ENCODE data around the gene RAB11FIP3.
A peak's percentile ranks its signal among the peaks of the same experiment; 100 is the strongest.

RAB11FIP3 gene

GRCh38 chr16:525123-525519, 99.7 kb downstream of the RAB11FIP3 start:
- no peak for ATAC-seq (ENCODE audit: low read depth)
- no peak for DNase-seq (ENCODE audit: low spot score in 2 of 2)
- H3K9me3 Mint-ChIP-seq = no peaks in the 10 kb centered on the region
- H3K4me3 Mint-ChIP-seq = peak overlapping the region; percentile 53
- no peaks in the 10 kb centered on the region for H3K27me3 Mint-ChIP-seq
- H3K36me3 Mint-ChIP-seq = no peaks in the 10 kb centered on the region
- peak overlapping the region; percentile 75 for H3K27ac Mint-ChIP-seq
- peaks cover 25% of the 10 kb centered on the region for H3K4me1 Mint-ChIP-seq

GRCh38 chr16:525520-526180, 100.2 kb downstream of the RAB11FIP3 start:
- H3K4me3 Mint-ChIP-seq = peak overlapping the region; percentile 53
- H3K27me3 Mint-ChIP-seq = no peaks in the 10 kb centered on the region
- peak overlapping the region; percentile 75 for H3K27ac Mint-ChIP-seq
- peaks cover 25% of the 10 kb centered on the region for H3K4me1 Mint-ChIP-seq
- no peaks in the 10 kb centered on the region for H3K9me3 Mint-ChIP-seq
- DNase-seq (ENCODE audit: low spot score in 2 of 2) (no peak), ATAC-seq (ENCODE audit: low read depth) (no peak)
- no peaks in the 10 kb centered on the region for H3K36me3 Mint-ChIP-seq

DNA sequence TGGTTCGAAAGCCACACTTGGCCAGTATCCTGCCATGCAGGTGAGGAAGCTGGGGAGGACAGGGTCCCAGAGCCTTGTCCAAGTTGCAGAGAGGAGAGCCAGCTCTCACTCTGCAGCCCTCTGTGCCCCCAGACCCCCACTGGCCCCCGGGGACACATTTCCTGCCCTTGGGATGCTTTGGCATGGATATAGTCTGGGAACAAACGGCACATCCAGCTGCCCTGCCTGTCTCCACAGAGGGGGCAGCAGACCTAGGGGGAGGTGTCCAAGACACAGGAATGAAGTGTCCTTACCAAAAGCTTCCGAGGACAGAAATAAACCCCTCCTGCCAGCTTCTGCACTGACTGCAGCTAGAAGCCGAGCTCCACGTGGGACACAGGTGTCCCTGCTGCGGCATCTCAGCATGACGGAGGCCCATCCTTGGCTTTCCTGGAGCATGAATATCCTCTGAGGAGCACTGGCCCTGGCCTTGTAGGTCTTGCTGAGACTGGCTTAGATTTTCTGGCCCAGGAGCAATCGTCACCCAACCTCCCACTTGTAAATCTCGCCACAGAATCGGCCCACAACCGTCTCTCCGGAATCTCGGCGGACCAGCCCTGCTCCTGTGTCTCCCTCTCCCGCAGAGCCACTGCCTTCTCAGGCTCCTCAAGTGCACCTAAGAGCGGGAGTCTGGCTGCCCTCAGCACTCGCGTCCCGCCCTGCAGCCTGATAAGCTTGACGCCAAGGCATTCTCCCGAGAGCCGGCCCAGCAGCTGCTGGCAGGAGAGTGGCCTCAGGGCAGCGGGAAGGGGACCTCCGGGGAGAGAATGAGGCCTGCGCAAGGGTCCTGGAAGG, 100.9 kb downstream of the RAB11FIP3 start:
- no peak for ATAC-seq (ENCODE audit: low read depth)
- no peaks in the 10 kb centered on the region for H3K27me3 Mint-ChIP-seq
- no peak for DNase-seq (ENCODE audit: low spot score in 2 of 2)
- H3K9me3 Mint-ChIP-seq = no peaks in the 10 kb centered on the region
- no peaks in the 10 kb centered on the region for H3K36me3 Mint-ChIP-seq
- H3K4me1 Mint-ChIP-seq = peaks cover 25% of the 10 kb centered on the region
- peak overlapping the region; percentile 77 for H3K4me3 Mint-ChIP-seq
- peak overlapping the region; percentile 35 for H3K27ac Mint-ChIP-seq

- Mint-ChIP-seq H3K4me1 (peaks cover 25% of the 10 kb centered on the region), H3K9me3 (no peaks in the 10 kb centered on the region), H3K4me3 (peak within 1 kb of the TSS; percentile 87), H3K27ac (peak within 1 kb of the TSS; percentile 35), H3K36me3 (no peaks in the 10 kb centered on the region), H3K27me3 (no peaks in the 10 kb centered on the region)
- DNase-seq (ENCODE audit: low spot score in 2 of 2) = peak; percentile 86 to 96
- peak; percentile 85 for ATAC-seq (ENCODE audit: low read depth)
These were observed 101.8 kb downstream of the RAB11FIP3 start, which contains the start of gene CAPN15 for GRCh38 chr16:527015-527903. Gene CAPN15 (plus strand): TSS chr16:527712. CDS start chr16:546839, 19,127 bp downstream.

DNA sequence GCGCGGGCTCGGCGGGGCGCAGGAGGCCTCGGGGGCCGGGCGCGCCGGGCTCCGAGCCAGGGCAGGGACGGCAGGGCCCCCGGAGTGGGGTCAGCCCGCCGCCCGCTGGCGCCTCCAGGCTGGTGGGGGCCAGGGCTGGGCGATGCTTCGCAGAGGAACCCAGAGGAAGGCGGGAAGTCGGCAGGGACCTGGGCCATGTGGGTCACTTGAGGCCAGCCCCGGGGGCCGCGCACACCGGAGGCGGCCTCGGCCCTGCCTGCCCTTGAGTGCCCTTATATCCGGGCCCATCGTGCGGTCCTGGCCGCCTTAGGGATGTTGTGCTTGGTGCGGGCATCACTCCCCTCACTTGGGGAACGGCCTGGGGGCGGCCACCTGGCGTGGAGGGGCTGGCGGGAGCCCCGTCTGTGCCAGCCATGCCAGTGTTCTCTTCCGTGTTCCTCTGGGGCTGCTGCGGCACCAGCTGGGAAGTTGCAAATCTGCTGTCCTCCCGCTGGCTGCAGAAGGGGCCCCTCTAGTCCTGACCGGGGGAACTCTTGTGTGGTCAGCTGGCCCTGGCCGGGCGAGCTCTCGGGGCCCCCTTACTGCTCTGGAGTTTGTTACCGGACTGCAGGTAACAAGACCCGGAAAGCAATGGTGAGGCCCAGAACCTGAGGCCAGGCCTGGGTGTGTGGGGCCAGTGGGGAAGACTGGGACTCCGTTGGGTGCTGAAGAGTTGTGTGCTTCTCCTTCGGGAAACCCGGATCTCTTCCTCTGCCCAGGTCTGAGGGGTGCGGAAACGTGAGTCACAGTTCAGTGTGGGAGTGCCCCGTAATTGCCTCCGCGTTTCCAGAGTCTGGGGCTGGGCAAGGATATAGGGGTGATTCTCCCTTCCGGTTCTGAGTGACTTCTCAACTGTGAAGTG, 102.9 kb downstream of the RAB11FIP3 start:
- peak in 1 of 2 donors; percentile 47 for DNase-seq (ENCODE audit: low spot score in 2 of 2)
- H3K9me3 Mint-ChIP-seq = no peaks in the 10 kb centered on the region
- H3K27ac Mint-ChIP-seq = no peak overlapping the region
- H3K4me1 Mint-ChIP-seq = peaks cover 25% of the 10 kb centered on the region
- peak overlapping the region; percentile 87 for H3K4me3 Mint-ChIP-seq
- H3K36me3 Mint-ChIP-seq = no peaks in the 10 kb centered on the region
- no peaks in the 10 kb centered on the region for H3K27me3 Mint-ChIP-seq
- ATAC-seq (ENCODE audit: low read depth) = no peak

- Mint-ChIP-seq H3K27ac (no peak overlapping the region), H3K36me3 (no peaks in the 10 kb centered on the region), H3K4me1 (peaks cover 21% of the 10 kb centered on the region), H3K9me3 (no peaks in the 10 kb centered on the region), H3K4me3 (peak overlapping the region; percentile 87), H3K27me3 (no peaks in the 10 kb centered on the region)
- DNase-seq (ENCODE audit: low spot score in 2 of 2) (no peak), ATAC-seq (ENCODE audit: low read depth) (no peak)
These were observed 103.6 kb downstream of the RAB11FIP3 start for GRCh38 chr16:529012-529575.

- no peak for ATAC-seq (ENCODE audit: low read depth)
- H3K4me1 Mint-ChIP-seq = peaks cover 19% of the 10 kb centered on the region
- H3K9me3 Mint-ChIP-seq = no peaks in the 10 kb centered on the region
- H3K4me3 Mint-ChIP-seq = peak overlapping the region; percentile 62
- no peaks in the 10 kb centered on the region for H3K36me3 Mint-ChIP-seq
- DNase-seq (ENCODE audit: low spot score in 2 of 2) = no peak
- H3K27ac Mint-ChIP-seq = no peak overlapping the region
- no peaks in the 10 kb centered on the region for H3K27me3 Mint-ChIP-seq
These were observed 104.8 kb downstream of the RAB11FIP3 start for GRCh38 chr16:530111-530817.

- Mint-ChIP-seq H3K4me3 (no peak overlapping the region), H3K9me3 (no peaks in the 10 kb centered on the region), H3K27me3 (no peaks in the 10 kb centered on the region), H3K36me3 (no peaks in the 10 kb centered on the region), H3K4me1 (peaks cover 12% of the 10 kb centered on the region), H3K27ac (no peak overlapping the region)
- no peak for ATAC-seq (ENCODE audit: low read depth)
- no peak for DNase-seq (ENCODE audit: low spot score in 2 of 2)
These were observed 106.2 kb downstream of the RAB11FIP3 start for GRCh38 chr16:531494-532125.

DNA sequence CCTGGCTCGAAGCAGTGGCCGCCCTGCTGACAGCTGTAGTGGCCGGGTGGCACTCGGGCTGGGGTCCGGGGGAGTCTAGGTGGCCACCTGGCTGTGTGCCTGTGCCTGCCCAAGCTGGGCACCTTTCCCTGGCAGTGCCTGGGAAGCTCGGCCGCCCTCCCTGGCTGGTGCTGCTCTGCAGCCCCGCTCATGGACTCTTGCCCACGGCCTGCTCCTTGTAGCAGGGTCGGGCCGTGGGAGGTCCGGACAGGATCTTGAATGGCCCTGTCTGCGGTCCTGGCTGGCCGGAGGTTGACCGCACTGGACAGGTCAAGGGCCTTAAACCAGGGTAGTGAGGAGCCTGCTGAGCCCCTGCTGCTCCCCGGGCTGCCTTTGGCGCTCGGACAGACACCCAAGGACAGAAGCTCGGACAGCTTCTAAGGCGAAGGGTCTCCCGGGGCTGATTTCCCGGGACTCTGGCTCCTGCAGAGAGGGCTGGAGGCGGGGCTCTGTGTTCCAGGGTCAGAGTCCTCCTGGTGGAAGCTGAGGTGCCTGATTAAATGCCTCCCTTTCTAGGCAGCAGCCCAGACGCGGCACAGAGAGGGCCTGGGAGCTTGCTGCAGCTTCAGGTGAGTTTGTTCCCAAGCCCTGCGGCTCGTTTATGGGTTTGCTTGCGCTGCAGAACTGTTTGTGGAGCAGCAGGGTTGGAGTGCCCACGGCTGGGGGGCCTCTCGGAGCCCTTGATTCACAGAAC, 108.1 kb downstream of the RAB11FIP3 start:
- H3K9me3 Mint-ChIP-seq = no peaks in the 10 kb centered on the region
- no peaks in the 10 kb centered on the region for H3K36me3 Mint-ChIP-seq
- DNase-seq (ENCODE audit: low spot score in 2 of 2) (no peak), ATAC-seq (ENCODE audit: low read depth) (no peak)
- no peaks in the 10 kb centered on the region for H3K27me3 Mint-ChIP-seq
- H3K4me3 Mint-ChIP-seq = no peak overlapping the region
- H3K4me1 Mint-ChIP-seq = peaks cover 9% of the 10 kb centered on the region
- no peak overlapping the region for H3K27ac Mint-ChIP-seq

GRCh38 chr16:534135-534534, 108.7 kb downstream of the RAB11FIP3 start:
- no peak for DNase-seq (ENCODE audit: low spot score in 2 of 2)
- Mint-ChIP-seq H3K4me3 (no peak overlapping the region), H3K4me1 (peaks cover 4% of the 10 kb centered on the region), H3K9me3 (no peaks in the 10 kb centered on the region), H3K27me3 (no peaks in the 10 kb centered on the region), H3K27ac (no peak overlapping the region), H3K36me3 (no peaks in the 10 kb centered on the region)
- no peak for ATAC-seq (ENCODE audit: low read depth)

- no peak for ATAC-seq (ENCODE audit: low read depth)
- Mint-ChIP-seq H3K36me3 (no peaks in the 10 kb centered on the region), H3K27me3 (no peaks in the 10 kb centered on the region), H3K4me1 (peaks cover 1% of the 10 kb centered on the region), H3K4me3 (no peak overlapping the region), H3K27ac (peak overlapping the region; percentile 55), H3K9me3 (no peaks in the 10 kb centered on the region)
- DNase-seq (ENCODE audit: low spot score in 2 of 2) = no peak
These were observed 109.5 kb downstream of the RAB11FIP3 start for GRCh38 chr16:534856-535445.
